GM19240 (cell line): ENCODE data around the gene HS3ST1.

Source experiments
- DNase-seq: peaks from one replicate; pipeline ENCODE4 v3.0.0; 2011; ENCODE audit warnings: low spot score; ENCODE audit not compliant: insufficient read length

Gene HS3ST1

GRCh38 chr4:11435557-11435956, 6.9 kb upstream of the HS3ST1 start:
- no peak for DNase-seq

DNA sequence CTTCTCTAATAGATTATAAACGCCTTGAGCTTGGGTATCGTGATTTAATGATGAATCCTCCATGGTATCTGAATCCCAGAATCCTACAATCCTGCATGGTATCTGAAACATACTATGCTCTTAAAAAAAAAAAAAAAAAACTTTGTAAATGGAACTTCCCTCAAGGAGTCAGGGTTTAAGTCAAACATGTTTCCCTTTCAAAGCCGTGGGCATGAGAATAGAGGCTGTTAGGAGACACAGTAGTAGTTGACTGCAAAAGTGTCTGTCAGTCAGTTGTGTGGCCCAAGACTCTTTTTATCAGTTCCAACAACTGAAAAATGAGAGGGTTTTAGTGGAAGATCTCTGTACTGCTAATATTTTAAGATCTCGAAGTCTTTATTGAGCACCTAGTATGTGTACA, 2.4 kb upstream of the HS3ST1 start:
- no peak for DNase-seq

- DNase-seq, result no peak
Observed at GRCh38 chr4:11430536-11430935, 1.8 kb upstream of the HS3ST1 start.

DNA sequence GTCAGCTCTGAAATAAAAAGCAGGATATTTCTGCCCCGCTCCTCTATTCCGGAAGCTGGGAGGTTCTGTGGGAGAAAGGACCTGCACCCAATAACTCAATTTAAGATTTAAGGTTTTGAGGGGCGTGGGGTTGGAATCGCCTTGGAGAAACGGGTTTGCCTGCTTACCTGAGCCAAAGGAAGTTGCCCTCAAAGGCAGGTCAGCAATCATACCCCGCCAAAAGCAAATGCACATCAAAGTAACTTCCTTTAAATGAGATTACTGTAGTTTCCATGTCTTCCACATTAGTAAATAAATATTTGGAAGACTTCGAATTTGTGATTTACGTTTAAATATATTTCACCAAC, 978 bp upstream of the HS3ST1 start:
- no peak for DNase-seq

DNA sequence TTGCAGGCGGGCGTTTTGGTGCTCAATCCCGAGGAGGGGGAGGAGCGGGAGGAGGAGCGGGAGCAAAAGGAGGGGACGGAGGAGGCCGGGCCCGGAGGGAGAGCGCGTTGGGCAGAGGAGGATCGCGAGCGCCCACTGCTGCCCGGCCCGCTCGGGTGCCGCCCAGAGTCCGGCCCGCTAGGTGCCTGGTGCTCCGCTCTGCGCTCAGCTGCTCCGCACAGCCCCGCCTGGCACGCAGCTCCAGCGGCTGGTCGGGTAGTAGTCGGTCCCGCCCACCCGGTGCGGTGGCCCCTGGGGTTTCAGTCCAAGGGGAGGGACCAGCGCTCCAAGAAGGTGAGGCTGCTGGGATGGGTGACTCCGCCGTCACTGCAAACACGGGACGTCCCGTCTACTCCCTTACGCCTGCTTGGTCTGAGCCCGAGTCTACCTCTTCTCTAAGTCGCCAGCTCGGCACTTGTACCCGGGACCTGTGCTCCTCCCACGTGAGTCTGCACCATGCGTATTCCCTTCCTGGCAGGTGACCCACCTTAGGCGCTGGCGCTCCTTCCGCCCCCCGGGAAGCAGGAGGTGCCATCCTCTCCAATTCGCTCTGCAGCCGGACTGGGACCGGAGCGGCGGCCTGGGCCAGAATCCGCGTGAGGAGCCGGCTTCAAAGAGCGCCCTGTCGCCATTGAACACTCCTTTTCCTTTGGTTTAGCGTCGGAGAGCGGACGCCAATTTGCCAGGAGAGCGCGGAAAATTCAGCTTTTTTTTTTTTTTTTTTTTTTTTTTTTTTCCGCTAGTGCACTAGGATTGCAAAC, 405 bp upstream of the HS3ST1 start:
- DNase-seq, result no peak

- no peak for DNase-seq
Observed at GRCh38 chr4:11427121-11427996, 1.3 kb downstream of the HS3ST1 start.

- DNase-seq, result no peak
Observed at GRCh38 chr4:11426731-11427120, 2.0 kb downstream of the HS3ST1 start.

DNA sequence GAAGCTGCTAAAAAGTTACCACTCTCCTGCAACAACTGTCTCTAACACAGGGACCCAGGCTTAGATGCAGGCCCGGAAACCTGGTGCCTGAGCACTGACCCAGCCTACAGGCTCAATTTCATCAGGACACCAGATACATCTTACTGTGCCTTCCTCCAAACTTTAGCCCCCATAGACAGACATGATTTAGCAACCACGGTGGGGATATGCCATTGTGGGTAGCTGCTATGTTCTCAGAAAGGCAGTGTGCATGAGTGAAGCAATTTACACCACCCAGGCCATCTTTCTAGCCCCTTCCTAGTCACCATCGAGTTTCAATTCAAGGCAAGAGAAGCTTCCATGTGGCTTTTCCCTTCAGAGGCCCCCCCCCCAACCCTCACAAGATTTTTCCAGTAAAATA, 2.7 kb downstream of the HS3ST1 start:
- DNase-seq, result no peak

DNA sequence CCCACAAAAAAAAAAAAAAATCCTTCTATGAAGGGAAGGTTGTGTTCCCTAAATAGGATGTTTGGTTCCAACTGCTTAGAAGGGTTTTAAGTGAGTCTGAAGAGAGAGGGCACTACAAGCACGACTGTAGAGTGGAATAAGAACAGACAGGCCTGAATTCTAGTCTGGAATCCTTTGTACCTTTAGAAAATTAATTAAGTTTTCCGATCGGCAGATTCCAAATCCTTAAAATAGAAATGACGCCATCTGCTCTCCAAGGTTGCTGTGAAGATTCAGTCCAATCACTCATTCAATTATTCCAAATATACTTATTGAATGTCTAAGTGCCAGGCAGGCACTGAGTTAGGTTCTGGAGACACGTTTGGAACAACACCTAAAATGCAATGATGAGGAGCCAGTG, 3.8 kb downstream of the HS3ST1 start:
- no peak for DNase-seq

- DNase-seq, result no peak
Observed at GRCh38 chr4:11424000-11424399, 4.7 kb downstream of the HS3ST1 start.

- DNase-seq, result no peak
Observed at GRCh38 chr4:11423465-11423864, 5.2 kb downstream of the HS3ST1 start.

GRCh38 chr4:11421116-11421515, 7.6 kb downstream of the HS3ST1 start:
- no peak for DNase-seq

DNA sequence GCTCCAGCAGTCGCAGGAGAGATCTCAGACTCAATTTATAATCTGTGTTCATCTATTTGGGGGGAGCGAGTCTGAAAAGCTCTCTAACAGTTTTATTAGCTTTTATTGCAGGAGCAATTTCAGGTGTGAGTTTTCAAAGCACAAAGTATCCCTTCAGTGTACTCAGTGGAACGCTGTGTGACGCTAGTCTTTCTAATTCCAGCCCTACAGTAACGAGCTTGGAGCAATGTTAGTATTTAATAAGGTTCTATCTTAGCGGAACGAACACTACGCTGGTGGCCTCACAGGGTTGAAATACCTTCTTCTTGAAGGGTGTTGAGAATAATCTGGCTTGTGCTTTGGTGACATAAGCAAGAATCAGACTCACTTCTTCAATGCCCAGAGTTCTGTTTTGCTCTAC, 8.4 kb downstream of the HS3ST1 start:
- DNase-seq, result no peak

DNA sequence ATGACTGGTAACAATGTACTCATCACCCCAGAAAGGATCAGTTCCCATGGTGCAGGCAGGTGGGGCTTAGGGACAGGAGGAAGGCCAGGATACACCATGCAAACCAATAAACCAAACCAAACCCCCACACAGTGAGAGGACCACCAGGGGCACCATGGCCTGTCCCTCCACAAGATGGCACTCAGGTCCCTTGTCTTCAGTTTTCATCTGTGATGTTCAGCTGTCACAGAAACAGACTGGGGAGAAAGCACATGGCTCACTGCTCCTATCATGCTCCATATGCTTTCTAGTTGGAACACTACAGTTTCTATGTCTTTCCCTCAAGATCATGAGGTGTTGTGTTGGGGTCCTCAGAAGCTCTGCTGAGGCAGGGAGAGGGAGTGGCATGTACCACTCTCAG, 10.1 kb downstream of the HS3ST1 start:
- no peak for DNase-seq

GRCh38 chr4:11416767-11417113, 12.0 kb downstream of the HS3ST1 start:
- DNase-seq, result no peak

DNA sequence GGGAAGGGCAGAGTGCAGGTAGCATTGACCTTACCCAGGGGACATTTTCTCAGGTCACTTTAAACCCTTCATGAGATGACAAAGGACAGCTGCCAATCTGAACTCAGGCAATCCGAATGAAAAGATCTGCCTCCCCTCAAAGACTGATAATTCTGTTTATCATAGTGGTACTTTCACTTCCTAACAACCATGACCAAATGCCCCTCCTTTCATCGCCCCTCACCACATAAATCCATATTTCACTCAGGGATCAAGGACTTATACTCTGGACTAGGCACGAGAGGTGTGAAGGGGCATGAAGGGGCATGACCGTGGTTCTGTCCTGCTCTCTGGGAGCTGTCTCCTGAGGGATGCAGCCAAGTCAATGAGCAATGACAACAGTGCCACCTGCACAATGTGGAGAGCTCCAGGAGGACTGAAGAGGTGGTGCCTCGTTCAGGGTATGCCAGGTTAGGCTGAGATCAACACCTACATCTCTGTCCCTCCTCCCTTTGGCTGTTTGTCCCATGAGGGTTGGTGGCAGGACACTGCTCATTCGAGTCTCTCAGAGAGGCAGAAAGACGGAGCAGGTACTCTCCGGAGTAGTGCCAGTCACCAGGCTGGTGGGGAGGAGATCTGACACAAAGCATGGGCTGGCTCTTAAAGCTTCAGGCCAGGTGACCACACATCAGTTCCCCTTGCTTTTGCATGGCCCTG, 12.5 kb downstream of the HS3ST1 start:
- no peak for DNase-seq

DNA sequence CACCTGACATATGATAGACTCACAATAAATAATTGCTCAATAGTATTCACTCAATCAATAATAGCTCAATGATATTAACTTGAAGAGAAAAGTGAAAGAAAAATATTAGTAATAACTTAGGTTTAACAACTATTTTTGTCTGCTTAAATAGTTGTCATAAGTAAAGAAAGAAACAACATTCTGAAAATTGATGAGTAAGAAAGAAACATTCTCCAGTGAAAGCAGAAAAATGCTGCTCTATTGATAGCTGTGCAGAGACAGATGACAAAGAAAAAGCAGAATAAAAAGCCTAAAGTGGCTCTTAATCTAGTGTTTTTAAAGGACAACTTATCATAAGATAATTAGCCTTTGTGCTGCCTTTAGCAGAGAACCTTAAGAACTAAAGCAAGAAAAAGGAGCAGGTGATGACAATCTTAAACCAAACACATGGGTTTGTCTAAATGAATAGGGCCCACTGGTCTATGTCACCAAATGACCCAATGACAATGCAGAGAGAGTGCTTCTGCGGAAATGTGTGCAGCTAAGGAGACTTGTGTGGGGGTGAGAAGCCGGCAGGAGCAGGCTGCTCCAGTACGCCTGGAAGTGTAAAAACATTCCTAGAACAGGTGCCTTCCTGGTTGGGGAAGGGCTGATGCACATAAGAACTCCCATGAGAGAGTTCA, 13.2 kb downstream of the HS3ST1 start:
- DNase-seq, result no peak

DNA sequence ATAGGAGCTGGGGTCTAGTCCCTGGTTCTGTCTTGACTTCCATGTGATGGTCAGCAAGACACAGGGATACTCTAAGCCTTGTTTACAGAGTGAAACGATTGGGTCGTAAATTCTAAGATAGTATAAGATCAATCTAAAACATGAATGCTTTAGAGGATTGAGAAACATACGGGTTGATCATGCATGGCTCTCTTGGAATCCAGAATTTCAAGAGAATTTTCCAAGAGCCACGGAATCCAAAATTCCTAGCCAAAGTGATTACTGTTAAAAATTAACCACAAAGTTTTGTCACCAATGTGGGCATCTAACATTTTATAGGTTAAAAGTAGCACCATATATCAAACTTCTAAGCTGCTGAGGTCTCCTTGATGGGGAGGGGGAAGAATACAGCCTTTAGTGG, 16.5 kb downstream of the HS3ST1 start:
- no peak for DNase-seq

- DNase-seq, result no peak
Observed at GRCh38 chr4:11409632-11410031, 19.1 kb downstream of the HS3ST1 start.

DNA sequence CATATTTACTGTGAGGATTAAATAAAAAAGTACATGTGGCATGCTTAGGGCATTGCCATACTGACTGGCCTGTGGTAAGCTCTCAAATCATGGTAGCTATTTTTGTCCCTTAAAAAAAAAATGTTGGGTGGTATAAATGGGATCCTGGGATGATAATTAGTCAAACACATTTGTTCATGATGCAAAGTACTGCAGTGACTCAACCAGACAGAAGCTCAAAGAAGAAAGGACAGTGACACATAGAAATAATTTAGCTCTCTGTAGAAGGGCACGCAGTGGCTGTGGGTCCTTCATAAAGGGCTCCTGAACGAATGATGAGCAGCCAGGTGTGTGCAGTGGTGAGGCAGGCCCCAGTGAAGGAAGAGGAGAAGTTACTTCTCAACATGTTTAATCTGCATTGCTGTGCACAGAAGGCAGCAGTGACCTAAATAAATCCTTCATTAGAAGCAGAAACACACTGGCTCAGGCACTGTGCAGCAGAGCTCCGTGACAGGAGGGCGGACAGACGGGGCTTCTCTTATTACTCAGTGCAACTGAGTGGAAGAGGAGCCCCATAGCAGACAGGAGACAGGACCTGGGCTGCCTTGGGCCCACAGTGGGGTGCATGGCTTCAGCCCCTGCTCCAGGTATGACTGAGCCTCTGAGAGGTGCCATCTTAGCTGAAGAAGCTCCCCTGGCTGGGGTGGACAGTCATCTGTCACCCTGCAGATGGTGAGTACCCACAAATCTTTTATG, 20.3 kb downstream of the HS3ST1 start:
- DNase-seq, result no peak

- no peak for DNase-seq
Observed at GRCh38 chr4:11407551-11407950, 21.1 kb downstream of the HS3ST1 start.
